GM19023 (cell line): ENCODE data around the gene GMPS.
"Not testable (repeated sequence)": the region's sequence is repeated elsewhere in the genome, so short reads cannot be mapped to it uniquely, and the experiment has no call there.

Source experiments
- ATAC-seq: cut with Tn5 transposase; IDR thresholded peaks from one replicate; pipeline ENCODE4 v1.9.1; 2021; ENCODE audit warnings: mild to moderate bottlenecking, moderate library complexity; ENCODE audit not compliant: unreplicated experiment

Gene GMPS

DNA sequence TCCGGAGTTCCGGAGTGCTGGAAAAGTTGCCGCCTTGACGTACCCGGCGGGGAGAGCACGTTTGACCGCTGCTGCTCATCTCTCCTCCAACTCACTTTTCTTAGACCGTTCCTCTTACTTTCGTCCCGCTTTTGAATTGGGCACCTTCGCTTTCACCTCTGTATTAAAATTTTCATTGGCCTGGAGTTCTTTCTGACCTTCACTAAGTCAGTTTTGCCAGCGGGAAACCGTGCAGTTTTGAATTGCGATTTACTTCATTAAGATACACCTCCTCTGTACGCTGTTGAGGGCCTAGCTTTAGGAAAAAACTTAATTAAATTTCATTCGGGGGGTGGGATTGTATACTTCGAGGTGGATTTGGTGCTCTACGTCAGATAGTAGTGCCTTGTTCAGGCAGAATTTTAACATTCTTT lies 1.3 kb downstream of the GMPS start:
- ATAC-seq = peak; percentile 3

DNA sequence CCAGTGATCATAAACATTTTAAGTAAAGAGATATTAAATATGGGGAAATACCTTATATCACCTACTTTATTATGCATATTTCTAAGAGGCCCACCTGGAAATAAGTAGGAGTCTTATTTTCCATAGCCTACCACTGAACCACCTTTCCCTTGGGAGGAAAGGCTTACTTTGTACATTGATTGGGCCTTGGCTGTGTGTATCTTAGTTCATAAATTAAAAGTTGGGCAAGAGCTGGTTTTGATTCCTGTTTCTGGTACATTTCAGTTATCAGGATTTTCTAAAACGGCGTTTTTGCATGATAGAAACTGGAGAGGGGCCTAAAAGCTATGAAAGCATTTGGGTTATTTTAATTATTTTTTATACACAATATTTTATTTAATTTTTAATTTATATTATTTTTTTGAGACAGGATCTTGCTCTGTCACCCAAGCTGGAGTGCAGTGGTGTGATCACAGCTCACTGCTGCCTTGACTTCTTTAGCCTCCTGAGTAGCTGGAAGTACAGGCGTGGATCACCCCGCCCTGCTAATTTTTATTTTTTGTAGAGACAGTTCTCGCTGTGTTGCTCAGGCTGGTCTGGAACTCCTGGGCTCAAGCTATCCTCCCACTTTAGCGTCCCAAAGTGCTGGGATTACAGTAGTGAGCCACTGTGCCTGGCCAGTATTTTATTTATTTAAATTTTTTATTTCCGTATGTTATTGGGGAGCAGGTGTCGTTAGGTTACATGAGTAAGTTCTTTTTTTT lies 2.6 kb downstream of the GMPS start:
- no peak for ATAC-seq

GRCh38 chr3:155876037-155876436 lies 5.6 kb downstream of the GMPS start:
- no peak for ATAC-seq

DNA sequence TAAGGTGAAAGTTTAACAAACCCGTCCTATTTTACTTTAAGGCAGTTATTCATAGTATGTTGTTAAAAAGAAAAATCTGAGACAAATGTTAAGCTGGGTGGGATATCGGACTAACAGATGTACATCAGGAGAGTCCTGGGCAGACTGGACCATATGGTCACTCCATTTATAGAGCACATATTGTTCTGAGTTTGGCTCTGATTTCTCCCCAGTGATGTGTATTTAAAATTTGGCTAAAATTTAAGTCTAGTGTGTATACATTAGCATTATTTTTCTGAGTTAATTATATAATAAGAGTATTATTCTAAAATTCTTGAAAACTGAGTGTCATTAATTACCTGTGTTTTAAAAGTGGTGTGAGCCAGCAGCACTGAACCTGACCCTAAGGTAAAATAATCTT lies 6.1 kb downstream of the GMPS start:
- ATAC-seq = no peak

GRCh38 chr3:155880286-155880685 lies 9.8 kb downstream of the GMPS start:
- no peak for ATAC-seq

GRCh38 chr3:155884292-155884691 lies 13.8 kb downstream of the GMPS start:
- ATAC-seq = no peak

DNA sequence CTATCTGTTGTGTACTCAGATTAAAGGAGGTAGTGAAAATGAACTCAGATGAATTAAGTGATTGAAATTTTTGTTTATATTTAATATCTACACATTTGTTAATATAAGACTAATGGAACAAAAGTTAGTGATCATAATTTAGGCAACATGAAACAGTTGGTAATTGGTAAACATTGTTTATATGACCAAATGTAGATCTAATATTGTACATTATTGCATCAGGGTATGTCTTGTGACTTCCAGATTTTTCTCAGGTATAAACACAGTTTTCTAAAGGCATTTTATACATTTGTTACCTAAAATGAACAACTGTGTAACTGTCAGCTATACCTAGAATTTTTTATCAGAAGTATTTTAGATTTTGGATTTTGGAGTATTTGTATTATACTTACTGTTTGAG lies 14.8 kb downstream of the GMPS start:
- no peak for ATAC-seq

- not testable (repeated sequence) for ATAC-seq
These were observed 15.9 kb downstream of the GMPS start for GRCh38 chr3:155886348-155886747.

- ATAC-seq = no peak
These were observed 16.5 kb downstream of the GMPS start for GRCh38 chr3:155886915-155887314.

DNA sequence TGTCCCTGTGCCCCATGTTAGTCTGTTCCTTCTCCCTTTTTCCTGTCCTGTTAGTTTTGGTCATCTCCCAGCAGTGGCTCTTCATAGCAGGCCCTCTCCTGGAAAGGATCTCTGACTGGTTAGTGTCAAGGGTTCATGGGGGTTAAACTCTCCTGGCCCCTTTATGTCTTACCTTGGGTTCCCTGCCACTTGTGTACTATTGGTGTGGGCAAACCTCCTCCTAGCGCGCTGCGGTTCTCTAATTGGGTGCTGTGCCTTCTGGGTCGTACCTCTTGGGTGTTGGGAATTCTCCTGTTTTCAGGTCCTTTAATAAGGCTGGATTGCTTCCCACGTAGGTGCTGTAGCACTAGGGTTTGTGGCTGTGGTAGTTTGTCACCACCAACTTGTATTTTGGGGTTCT lies 18.8 kb downstream of the GMPS start:
- ATAC-seq = no peak

- ATAC-seq = no peak
These were observed 19.5 kb downstream of the GMPS start for GRCh38 chr3:155889952-155890351.

- peak; percentile 78 for ATAC-seq
These were observed 20.3 kb downstream of the GMPS start for GRCh38 chr3:155890671-155891190.

DNA sequence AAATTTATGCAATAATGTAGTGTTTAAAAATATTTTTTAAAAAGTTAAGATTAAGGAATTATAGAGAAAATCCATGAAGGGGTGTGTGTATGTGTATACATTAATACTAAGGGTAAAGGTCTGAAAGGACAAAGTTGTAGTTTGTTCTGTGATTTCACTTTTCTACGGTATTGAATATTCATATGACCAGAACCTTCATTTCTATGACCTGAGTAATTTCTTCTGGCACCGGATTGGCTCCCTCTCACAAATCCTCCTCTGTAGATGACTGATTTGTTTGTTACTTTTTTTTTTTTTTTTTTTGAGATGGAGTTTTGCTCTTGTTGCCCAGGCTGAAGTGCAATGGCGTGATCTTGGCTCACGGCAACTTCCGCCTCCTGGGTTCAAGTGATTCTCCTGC lies 20.9 kb downstream of the GMPS start:
- ATAC-seq = no peak

DNA sequence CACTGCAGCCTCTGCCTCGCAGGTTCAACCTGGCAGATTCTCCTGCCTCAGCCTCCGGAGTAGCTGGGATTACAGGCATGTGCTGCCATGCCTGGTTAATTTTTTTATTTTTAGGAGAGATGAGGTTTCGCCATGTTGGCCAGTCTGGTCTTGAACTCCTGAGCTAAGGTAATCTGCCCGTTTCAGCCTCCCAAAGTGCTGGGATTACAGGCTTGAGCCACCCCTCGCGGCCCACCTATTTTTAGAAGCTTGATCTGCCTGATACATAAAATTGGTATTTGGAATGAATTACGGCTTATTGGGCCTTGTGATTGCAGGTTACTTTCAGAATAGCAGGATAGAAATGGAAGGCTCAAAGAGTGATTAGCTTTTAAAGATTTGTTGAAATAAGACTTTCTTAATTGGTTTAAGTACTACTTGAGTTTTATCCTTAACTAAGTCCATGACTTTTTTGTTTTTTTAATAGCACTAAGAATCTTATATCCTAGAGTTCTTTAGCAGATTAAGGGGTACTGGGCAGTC lies 25.0 kb downstream of the GMPS start:
- no peak for ATAC-seq

- ATAC-seq = no peak
These were observed 36.5 kb downstream of the GMPS start for GRCh38 chr3:155906900-155907299.

GRCh38 chr3:155908086-155908485 lies 37.6 kb downstream of the GMPS start:
- ATAC-seq = no peak

DNA sequence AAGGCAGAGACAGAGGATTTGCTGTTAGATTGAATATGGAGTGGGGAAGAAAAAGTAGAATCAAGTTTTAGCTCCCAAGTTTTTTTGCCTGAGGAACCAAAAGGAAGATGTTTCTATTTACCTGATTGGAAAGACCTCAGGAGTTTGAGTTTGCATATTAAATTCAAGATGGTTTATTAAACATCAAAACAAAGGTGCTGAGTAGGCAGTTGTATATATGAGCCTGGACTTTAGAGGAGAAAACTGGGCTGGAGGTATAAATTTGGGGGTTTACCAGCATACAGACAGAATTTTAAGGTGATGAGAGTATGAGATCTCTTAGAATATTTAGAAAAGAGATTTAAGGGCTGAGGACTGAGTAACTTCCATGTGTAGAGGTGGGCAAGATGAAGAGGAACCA lies 38.2 kb downstream of the GMPS start:
- ATAC-seq = no peak

- no peak for ATAC-seq
These were observed 41.6 kb downstream of the GMPS start for GRCh38 chr3:155912090-155912489.

GRCh38 chr3:155912579-155913190 lies 42.2 kb downstream of the GMPS start:
- no peak for ATAC-seq

DNA sequence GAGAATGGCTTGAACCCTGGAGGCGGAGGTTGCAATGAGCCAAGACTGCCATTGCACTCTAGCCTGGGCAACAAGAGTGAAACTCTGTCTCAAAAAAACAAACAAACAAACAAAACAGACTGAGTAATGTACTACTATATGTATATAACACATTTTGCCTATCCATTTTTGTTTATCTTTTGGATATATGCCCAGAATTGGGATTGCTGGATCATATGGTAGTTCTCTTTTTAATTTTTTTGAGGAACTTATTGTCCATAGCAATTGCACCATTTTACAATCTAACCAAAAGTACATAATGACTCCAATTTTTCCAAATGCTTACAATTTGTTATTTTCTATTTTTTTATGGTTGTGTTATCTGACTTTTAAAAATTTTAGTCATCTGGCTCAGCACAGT lies 47.3 kb downstream of the GMPS start:
- no peak for ATAC-seq

DNA sequence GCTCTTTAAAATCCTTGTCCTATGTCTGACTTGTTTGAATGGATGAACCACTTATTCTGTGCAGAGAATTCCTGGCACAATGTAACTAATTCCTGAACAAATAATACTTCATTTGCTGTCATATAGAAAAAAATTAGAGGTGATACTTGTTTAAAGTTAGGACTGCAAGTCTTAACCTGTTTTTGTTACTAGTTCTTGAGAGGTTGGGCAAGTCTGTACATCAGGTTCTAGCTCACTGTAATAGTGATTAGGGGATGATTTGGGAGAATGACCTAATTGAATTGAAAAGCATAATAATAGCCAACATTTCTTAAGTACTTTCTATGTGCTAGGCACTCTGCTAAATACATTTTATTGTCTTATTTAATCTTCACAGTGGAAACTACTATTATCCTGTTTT lies 49.3 kb downstream of the GMPS start:
- ATAC-seq = no peak

GRCh38 chr3:155921486-155921885 lies 51.0 kb downstream of the GMPS start:
- ATAC-seq = no peak
